HCEC 1CT (cell line): Measurements from ENCODE around the gene ICE1.
"Not testable (repeated sequence)": the region's sequence is repeated elsewhere in the genome, so short reads cannot be mapped to it uniquely, and the experiment has no call there.

ENCODE experiments used
- DNase-seq: peaks from one replicate; pipeline ENCODE4 v3.0.0-alpha.2; 2017

Gene ICE1

DNA sequence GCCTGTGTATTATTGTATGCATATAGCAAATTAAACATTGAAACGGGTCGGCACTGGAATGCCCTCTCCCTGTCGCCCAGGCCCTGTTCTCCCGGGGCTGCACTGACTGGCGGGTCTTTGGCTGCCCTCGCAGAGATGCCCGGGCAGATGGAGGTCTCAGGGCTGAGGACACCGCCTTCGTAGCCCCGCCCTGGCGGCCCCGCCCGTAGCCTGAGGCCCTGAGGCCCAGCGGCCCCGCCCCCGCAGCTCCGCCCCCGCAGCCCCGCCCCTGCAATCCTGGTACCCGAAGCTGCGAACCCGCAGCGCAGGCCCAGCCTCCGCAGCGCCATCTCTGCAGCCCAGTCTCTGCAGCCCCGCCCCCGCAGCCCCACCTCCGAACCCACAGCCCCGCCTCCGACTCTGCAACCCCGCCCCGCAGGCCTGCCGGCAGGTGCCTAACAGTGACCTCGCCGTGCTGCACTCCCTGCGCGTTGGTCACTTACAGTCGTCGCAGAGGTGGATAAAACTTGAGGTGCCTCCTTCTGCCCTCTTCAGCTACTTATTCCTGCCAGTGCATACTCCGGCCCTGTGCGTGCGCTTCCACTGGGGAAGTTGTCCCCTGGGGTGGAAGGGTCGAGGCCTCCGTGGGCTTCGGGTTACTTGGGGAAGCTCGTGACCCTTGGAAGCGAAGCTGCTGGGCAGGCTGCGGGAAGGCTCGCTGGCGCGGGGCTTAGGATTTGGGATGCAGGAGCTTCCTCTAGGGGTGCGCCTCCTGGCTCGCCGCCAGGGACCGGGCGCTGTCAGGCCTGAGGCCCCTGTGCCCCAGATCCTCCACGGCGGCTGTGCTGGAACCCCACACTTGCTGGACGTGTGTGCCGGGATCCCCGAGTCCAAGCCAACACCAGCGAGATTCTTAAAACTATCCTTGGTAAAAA is 72.3 kb downstream of the ICE1 start:
- DNase-seq = peak; percentile 7

DNA sequence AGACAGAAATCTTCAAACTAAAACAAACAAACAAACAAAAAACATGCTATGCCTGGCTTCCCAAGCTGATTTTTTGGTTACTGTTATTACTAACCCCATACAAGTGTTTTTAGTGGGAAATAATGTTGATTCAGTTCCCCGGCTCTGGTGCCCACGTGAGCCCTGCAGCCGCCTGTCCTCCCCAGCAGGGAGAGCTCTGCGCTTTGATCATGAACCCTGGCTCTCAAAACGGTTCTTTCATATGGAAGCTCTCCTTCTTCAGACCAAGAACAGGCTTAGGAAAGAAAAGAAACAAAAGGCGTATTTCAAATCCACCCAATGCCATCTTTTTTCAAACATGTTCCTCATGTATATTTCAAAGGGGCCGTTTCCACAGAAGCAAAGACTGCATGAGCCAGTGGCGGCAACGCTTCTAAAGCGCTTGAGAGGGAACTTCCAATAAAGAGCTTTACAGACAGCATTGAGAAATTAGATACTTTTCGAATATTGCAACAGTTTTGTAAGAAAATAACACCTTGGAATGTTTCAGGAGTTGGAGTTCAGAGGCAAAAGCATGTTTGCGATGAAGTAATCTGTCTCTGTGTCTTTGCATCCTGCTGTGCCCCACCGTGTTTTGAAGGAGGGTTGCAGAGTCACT is 74.8 kb downstream of the ICE1 start:
- DNase-seq = peak; percentile 49

DNA sequence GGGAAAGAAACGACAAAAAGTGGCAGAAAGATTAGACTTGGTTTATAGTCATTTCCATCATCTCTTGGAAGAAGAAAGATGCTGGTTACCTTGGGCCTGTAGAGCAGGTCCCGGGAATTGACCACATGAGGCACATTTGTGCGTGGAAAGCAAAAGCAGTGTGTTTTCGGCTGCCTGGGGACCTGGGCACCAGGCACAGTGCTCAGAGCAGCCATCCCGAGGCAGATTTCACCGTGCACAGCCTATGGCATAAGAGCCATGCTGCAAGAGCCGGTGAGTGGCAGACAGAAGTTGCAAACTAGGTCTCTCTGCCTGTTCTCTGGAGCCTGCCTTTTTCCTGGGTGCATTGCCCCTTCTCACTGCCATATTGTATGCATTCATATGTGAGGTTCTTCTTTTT is 77.0 kb downstream of the ICE1 start:
- no peak for DNase-seq

DNA sequence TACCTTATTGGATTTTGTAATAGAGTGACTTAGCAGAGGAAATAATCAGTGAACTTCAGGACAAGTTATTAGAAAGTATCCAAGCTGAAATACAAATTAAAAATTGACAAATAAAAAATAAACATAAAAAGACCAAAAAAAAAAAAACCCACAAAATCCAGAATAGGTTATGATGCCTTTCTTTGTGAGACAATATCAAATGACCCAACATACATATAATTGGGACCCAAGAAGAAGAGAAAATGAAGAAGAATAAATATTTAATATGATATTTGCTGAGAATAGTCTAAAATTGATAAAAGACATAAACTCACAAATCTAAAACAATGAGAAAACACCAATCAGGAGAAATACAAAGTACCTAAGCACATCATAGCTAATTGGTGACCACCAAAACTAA is 81.8 kb downstream of the ICE1 start:
- no peak for DNase-seq

DNA sequence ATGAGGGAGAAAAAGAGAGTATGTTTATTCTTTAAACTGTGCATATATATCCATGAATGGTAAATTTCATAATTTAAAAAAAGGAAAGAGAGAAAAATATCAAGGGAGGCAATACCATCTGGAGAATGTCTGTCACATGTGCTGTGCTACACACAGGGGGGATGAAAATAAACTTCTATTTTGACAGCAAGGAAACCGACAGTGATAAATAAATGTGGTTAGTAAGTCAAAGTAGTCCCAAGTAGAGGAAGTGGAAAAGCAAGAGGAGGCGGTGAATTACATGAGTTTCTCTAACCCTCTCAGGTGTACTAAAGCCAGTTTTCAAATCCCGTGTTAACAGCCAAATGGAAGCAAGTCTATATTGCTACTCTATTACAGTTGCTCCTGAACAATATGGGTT is 83.3 kb downstream of the ICE1 start:
- no peak for DNase-seq

DNA sequence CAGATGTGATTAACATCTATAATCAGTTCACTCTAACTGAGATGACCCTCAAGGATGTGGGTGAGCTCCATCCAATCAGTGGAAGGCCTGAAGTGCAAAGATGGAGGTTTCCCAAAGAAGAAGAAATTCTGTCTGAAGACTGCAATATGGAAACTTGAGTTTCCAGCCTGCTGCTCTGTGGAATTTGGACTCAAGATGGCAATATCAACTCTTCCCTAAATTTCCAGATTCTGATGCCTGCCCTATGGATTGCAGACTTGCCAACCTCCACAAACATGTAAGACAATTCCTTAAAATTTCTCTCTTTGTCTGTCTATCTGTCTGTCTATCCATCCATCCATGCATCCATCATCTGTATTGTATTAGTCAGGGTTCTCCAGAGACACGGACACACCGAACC is 85.9 kb downstream of the ICE1 start:
- DNase-seq = no peak

DNA sequence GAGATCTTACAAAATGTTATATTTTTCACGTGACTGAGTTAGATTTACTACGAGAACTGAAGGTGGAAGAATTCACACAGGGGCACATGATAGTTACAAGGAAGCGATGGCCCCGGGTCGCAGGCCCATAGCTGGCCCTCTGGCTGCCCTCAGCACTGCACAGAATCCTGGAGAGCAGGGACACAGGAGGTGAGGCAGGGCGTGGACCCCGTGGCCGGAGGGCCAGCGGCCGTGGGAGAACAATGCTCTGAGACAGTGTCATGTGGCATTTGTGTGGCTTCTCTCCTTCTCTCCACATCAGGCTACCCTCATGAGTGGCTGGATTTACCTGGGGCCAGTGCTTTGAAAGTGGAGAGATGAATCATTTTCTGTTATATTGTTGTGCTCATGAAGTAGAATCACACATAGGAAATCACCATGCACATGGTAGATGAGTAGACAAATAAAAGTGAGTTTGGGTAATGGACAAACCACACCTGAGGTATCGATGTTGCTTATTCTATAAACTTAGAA is 89.5 kb downstream of the ICE1 start:
- no peak for DNase-seq

DNA sequence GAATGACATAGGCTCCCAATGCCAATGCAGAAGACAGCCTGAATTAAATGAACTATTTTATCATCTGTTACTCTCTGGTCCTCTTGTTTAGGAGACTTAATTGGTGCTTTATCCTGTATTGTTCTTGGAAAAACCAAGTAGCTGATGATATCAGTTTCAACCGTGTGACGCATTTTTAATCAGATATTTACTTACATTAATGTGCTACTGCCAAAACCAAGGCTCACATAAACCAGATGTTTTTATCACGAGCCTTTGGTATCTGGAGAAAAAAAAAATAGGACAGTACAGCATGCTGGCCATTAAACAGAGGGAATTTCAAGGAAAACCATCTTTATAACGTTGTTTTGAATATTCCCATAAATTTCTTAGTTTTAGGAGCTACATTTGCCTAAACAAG is 90.1 kb downstream of the ICE1 start:
- no peak for DNase-seq

DNA sequence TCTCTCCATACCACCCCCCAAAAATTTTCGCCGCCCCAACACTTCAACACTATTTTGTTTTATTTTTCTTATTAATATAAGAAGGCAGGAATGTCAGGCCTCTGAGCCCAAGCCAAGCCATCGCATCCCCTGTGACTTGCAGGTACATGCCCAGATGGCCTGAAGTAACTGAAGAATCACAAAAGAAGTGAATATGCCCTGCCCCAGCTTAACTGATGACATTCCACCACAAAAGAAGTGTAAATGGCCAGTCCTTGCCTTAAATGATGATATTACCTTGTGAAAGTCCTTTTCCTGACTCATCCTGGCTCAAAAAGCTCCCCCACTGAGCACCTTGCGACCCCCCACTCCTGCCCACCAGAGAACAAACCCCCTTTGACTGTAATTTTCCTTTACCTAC is 98.1 kb downstream of the ICE1 start:
- not testable (repeated sequence) for DNase-seq

- no peak for DNase-seq
Measured at GRCh38 chr5:5521029-5521428, 98.6 kb downstream of the ICE1 start.

- no peak for DNase-seq
Measured at GRCh38 chr5:5521478-5521877, 99.0 kb downstream of the ICE1 start.

DNA sequence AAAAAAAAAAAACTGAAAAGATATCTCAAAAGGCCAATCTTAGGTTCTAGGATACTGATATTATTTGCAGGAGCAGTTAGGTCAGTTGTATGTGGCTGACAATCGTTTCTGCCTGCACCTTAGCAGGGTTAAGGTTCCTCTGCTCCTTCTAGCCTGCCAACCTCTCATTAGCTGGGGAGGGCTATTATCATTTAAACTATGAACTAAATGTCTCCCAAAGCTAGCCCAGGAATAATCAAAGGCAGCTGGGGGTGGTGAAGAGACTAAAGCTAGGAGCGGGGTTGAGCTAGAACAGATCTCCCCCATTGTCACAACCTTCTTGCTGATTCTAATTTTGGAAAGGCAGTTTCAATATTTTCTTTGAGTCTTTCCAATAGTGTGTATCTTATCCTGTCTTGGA is 99.9 kb downstream of the ICE1 start:
- no peak for DNase-seq

DNA sequence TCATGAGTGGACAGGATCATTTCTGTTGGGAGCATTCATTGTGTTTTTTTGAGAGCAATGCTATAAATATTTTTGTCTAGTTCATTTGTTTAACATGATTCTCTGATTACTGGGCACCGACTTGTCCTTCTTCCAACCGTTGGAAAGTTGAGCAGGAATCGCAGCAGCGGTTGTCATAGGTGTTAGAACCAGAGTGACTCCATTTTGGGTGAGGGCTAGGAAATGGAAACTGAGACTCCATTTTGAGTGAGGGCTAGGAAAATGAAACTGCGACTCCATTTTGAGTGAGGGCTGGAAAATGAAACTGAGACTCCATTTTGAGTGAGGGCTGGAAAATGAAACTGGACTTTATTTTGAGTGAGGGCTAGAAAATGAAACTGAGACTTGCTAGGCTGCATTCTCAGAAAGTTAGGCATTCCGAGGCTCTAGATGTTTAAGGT is 100.6 kb downstream of the ICE1 start:
- DNase-seq = peak; percentile 22

GRCh38 chr5:5524327-5524726 is 101.8 kb downstream of the ICE1 start:
- DNase-seq = no peak

- DNase-seq = no peak
Measured at GRCh38 chr5:5531371-5531770, 108.9 kb downstream of the ICE1 start.

DNA sequence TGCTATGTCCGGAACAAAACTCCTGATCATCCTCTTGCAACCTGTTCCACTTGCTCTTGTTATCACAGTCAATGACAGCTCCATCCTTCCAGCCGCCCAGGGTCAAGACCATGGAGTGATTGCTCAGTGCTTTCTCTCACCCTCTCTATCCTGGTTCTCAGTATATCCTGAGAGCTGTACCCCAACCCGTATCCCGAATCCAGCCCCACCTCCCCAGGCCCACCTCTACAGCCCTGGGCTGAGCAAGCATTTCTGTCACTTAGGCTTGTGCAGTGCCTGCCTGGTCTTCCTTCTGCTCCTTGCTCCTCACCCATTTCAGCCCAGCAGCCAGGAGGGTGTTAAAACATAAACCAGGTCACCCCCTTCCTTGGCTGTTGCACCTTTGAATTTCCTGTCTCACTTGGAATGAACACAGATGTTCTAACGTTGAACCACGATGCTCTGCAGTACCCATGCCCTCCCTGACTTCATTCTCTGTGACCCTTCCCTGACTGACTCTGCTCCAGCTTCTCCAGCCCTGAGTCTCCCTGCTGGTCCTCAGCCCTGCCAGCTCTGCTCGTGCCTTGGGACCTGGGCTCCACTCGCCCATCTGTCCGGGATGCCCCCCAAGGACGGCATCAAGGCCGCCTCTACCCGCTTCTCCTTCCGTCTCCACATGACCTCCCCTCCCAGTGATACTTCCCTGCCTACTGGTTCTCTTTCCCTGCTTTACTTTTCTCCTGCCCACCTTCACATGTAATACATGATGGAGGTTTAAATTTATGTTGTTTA is 110.0 kb downstream of the ICE1 start:
- no peak for DNase-seq

- DNase-seq = no peak
Measured at GRCh38 chr5:5533927-5534326, 111.5 kb downstream of the ICE1 start.

DNA sequence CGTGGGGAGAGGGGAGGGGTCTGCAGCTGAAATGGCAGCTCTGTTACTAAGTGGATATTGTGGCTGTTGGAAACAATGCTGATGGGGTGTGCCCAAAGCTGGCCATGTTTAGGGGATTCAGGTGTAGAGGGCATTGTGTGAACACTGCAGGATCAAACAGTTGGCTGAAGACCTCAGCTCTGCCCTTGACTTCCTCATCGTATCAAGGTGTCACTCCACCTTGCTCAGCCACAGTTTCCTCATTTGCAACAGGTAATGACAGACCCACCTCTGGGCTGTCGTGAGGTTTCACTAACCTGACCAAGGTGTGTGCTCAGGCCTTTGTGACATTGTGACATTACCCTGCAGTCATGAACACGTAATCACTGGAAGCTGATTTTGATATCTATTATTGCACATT is 111.9 kb downstream of the ICE1 start:
- DNase-seq = no peak

GRCh38 chr5:5536871-5537270 is 114.4 kb downstream of the ICE1 start:
- no peak for DNase-seq

- DNase-seq = no peak
Measured at GRCh38 chr5:5537426-5537825, 114.9 kb downstream of the ICE1 start.

DNA sequence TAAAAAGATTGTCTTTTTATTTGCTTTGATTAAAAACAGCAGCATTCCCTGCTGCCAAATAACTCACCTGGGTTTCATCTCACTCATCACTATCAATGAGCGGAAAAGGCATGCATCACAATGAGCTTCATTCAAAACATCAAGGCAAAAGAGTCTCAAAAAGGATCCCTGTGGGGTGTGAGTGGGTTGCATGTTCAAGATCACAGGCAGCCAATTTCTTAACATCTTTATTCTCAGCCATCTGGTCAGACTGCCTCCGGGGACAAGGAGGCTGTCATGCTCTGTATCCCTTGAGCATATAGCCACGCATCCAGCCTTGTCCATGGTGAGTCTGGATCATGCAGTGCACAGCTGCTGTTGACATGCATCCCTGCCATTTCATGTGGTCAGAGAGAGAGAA is 117.1 kb downstream of the ICE1 start:
- DNase-seq = no peak
